ENCODE measurements around the gene RDH14. TPM values are rescaled to one million over a fixed set of nuclear protein-coding genes. Genes with fewer than 3 reads are reported as not detected.
A peak's percentile ranks its signal among the peaks of the same experiment; 100 is the strongest.

RDH14 gene
- total RNA-seq, 1 donor from 2014 or later: 45.5 TPM

- DNase-seq: no peak
- no peak for ATAC-seq (ENCODE audit: poor library complexity)
- intact Hi-C loops (cut with DNase I): no loop called here
Observed at GRCh38 chr2:18531194-18531593, 29.3 kb downstream of the RDH14 start.

GRCh38 chr2:18527822-18528221 is 32.6 kb downstream of the RDH14 start:
- intact Hi-C loops (cut with DNase I): no loop called here
- no peak for DNase-seq
- no peak for ATAC-seq (ENCODE audit: poor library complexity)

GRCh38 chr2:18527326-18527725 is 33.1 kb downstream of the RDH14 start:
- intact Hi-C loops (cut with DNase I): no loop called here

GRCh38 chr2:18526429-18526828 is 34.0 kb downstream of the RDH14 start:
- intact Hi-C loops (cut with DNase I): no loop called here
- DNase-seq (no peak), ATAC-seq (ENCODE audit: poor library complexity) (peak; percentile 19)

More at GRCh38 chr2:18527326-18527725, 33.1 kb downstream of the RDH14 start:
- no peak for DNase-seq
- ATAC-seq (ENCODE audit: poor library complexity): peak; percentile 43

GRCh38 chr2:18525852-18526251 is 34.6 kb downstream of the RDH14 start:
- DNase-seq: no peak
- ATAC-seq (ENCODE audit: poor library complexity): peak; percentile 1
- intact Hi-C loops (cut with DNase I): loop anchor here (2.0 kb wide), 1 partner anchor 35 kb away; the partner anchor contains the start of gene RDH14

- peak; percentile 83 for ATAC-seq (ENCODE audit: poor library complexity)
- peak; percentile 65 for DNase-seq
- intact Hi-C loops (cut with DNase I): loop anchor here (2.0 kb wide), 1 partner anchor 36 kb away; the partner anchor contains the start of gene RDH14
Observed at GRCh38 chr2:18525236-18525635, 35.2 kb downstream of the RDH14 start.

GRCh38 chr2:18522484-18523146 is 37.8 kb downstream of the RDH14 start:
- intact Hi-C loops (cut with DNase I): loop anchor here (5.0 kb wide), 3 partner anchors 220 to 1340 kb away; no protein-coding TSS in a partner anchor
- ATAC-seq (ENCODE audit: poor library complexity) (no peak), DNase-seq (no peak)

GRCh38 chr2:18520451-18521425 is 39.7 kb downstream of the RDH14 start:
- ATAC-seq (ENCODE audit: poor library complexity): peak; percentile 89
- DNase-seq: peak; percentile 92
- intact Hi-C loops (cut with DNase I): loop anchor here (5.0 kb wide), 3 partner anchors 222 to 1342 kb away; no protein-coding TSS in a partner anchor

- peak; percentile 13 for ATAC-seq (ENCODE audit: poor library complexity)
- intact Hi-C loops (cut with DNase I): loop anchor here (5.0 kb wide), 3 partner anchors 222 to 1342 kb away; no protein-coding TSS in a partner anchor
- DNase-seq: no peak
Observed at GRCh38 chr2:18519914-18520450, 40.5 kb downstream of the RDH14 start.

- intact Hi-C loops (cut with DNase I): no loop called here
- ATAC-seq (ENCODE audit: poor library complexity): no peak
- no peak for DNase-seq
Observed at GRCh38 chr2:18518116-18519111, 42.0 kb downstream of the RDH14 start.

GRCh38 chr2:18517386-18517785 is 43.1 kb downstream of the RDH14 start:
- ATAC-seq (ENCODE audit: poor library complexity): no peak
- intact Hi-C loops (cut with DNase I): no loop called here
- no peak for DNase-seq

GRCh38 chr2:18516112-18516511 is 44.3 kb downstream of the RDH14 start:
- ATAC-seq (ENCODE audit: poor library complexity) (no peak), DNase-seq (no peak)
- intact Hi-C loops (cut with DNase I): no loop called here

GRCh38 chr2:18514526-18515461 is 45.7 kb downstream of the RDH14 start:
- DNase-seq (no peak), ATAC-seq (ENCODE audit: poor library complexity) (no peak)
- intact Hi-C loops (cut with DNase I): loop anchor here (5.0 kb wide), 1 partner anchor 72 kb away; no protein-coding TSS in a partner anchor

- DNase-seq (no peak), ATAC-seq (ENCODE audit: poor library complexity) (no peak)
- intact Hi-C loops (cut with DNase I): loop anchor here (5.0 kb wide), 1 partner anchor 68 kb away; no protein-coding TSS in a partner anchor
Observed at GRCh38 chr2:18510775-18511174, 49.7 kb downstream of the RDH14 start.

- ATAC-seq (ENCODE audit: poor library complexity) (no peak), DNase-seq (no peak)
- intact Hi-C loops (cut with DNase I): no loop called here
Observed at GRCh38 chr2:18506883-18507509, 53.5 kb downstream of the RDH14 start.

GRCh38 chr2:18505703-18506341 is 54.6 kb downstream of the RDH14 start:
- no peak for DNase-seq
- intact Hi-C loops (cut with DNase I): no loop called here
- ATAC-seq (ENCODE audit: poor library complexity): no peak
